ENCODE data around the gene FAM9C.
"Not testable (repeated sequence)": the region's sequence is repeated elsewhere in the genome, so short reads cannot be mapped to it uniquely, and the experiment has no call there.

Gene FAM9C

DNA sequence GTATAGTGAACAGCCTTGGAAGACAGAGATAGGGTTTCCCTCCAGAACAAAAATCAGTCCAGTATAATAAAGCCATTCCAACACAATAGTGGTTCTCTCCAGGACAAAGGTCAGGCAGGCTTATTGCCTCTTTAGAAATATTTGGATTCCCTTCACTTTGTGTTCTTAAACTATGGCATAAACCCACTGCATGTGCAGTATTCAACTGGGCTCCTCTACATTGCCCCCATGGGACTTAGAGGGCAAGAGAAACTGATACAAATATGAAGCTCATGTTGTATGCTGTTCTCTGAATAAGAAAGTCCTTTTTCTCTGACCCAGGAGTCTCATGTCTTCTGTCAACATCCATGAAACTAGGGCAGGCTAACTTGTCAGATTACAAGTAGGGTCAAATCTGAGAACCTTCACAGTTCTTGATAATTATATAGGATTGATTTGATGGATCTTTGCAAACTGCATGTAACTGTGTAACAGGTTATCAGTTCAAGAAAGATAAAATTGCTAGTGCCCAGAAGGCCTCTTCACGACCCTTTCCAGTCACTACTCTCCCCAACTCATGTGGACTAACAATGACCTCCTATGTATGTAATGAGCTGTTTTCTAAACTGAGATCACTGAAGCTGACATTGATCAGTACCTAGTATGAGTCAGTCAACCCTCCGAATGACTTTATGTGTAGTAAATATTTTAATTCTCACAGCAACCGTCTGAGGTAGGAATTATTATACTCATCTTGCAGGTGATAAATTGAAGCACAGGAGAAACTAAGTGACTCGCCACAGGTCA is 31.9 kb upstream of the FAM9C start:
- no peak for DNase-seq (ENCODE audit: low read depth in 3 of 3)

DNA sequence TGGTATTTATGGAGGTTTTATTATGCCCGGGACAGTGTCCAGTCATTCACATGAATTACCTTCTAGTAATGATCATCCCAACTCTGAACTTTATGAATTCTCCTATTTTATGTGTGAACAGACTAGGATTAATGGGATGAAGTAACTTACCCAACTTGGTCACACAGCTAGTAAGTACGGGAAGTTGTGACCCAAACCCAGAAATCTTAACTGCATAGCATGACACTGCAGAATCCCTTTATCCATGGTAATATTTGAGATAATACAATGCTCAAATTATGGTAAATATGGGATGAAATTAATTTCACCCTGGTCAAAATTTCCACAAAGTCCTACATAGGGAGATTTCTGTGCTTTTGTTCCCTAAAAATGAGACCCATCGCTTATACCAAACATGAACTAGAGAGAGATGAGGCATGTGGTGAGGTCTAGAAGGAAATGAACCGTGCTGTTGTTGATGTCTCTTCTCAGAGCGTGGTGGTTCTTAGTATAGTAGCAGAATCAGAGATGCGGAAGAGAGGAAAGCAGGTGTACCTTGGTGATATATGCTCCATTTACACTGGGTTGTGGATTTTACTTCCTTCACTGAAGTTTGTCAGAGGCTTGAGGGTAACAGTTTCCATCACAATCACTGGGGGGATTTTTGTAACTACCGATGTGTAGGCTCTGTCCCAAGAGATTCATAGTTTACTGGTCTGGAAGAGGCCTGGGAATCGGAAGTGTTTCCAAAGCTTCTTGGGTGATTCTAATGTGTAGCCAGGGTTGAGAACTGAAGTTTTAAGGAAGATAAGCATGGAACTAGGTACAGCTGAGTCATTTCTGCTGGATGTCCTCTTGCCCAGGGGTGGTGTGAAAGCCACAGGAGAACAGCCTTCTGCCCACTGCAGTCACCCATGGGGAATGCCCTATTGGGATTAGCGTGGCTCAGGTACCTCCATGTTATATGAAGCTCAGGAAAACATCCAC is 30.2 kb upstream of the FAM9C start:
- no peak for DNase-seq (ENCODE audit: low read depth in 3 of 3)

DNA sequence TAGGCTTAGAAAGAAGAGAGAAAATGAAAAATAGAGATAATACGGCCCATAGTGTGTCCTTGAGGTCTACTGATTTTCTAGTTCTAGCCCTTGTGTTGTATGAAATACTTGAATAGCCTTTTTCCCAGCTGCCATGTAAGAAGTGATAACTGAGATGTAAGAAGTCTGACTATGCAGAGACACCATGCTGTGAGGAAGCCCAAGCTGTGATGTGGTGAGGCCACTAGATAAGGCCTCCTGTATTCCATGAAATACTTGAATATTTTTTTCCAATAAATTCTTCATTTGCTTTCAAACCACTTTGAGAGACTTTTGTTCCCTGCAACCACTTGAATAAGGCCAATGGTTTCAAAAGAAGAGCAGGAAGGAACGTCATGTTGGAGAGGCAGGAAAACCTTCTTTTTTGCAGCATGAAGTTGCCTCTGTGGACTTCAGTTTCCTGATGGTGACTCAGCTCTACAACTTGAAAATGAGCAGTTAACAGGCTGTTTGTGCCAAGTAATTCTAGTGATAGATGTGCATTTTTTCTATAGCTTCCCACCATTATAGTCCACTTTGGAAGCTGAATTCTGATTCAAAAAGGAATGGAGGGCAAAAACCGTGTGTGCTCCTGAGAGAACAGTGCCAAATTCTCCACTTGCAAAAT is 25.5 kb upstream of the FAM9C start:
- no peak for DNase-seq (ENCODE audit: low read depth in 3 of 3)

DNA sequence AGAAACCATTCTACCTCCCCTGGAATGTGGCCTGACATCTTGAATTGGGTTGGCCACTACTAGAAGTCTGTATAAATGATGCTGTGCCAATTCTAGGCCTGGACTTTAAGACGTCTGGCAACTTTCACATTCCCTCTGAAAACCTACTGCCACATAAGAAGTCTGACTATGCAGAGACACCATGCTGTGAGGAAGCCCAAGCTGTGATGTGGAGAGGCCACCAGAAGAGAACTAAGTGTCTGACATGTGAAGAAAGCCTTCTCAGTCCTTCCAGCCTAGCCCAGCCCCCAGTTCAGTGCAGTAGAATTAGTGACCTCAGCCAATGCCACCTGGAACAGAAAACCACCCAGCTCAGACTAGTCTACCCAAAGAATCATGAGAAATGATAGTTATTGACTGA is 24.2 kb upstream of the FAM9C start:
- DNase-seq (ENCODE audit: low read depth in 3 of 3) = no peak

DNA sequence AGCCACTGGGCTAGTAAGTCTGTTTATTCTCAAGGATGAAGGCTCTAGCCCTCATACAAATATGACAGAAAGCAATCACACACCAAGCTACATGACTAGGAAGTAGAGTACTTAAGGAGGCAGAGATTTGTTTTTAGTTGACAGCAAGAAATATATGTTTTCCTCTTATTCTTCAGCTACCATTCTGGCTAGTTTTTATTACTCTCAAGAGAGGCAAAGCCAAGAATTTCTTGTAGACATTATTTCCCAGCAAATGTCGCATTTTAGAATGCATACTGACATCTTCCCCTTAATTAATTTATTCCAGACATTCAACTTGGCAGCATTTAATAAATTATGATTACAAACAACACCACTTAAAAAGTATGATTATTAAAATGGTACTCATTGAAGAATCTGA is 23.4 kb upstream of the FAM9C start:
- no peak for DNase-seq (ENCODE audit: low read depth in 3 of 3)

DNA sequence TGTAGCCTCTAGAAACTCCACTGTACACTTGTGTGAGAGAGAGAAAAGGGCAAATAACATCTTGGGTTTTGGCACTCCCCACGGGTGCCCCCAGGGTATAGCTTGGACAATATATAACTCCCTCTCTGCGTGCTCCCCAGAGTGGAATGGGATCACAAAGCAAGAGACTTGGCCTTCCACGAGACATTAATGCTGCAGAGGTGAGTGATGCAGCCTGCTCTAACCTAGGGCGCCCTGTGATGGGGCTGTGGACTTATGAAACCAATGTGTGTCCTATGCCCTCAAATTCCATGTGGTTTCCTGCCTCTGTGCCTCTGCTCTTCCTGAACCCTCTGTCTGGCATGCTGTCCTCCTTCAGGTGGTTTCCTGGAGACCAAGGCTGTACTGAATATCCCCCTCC is 22.0 kb upstream of the FAM9C start:
- DNase-seq (ENCODE audit: low read depth in 3 of 3) = no peak

DNA sequence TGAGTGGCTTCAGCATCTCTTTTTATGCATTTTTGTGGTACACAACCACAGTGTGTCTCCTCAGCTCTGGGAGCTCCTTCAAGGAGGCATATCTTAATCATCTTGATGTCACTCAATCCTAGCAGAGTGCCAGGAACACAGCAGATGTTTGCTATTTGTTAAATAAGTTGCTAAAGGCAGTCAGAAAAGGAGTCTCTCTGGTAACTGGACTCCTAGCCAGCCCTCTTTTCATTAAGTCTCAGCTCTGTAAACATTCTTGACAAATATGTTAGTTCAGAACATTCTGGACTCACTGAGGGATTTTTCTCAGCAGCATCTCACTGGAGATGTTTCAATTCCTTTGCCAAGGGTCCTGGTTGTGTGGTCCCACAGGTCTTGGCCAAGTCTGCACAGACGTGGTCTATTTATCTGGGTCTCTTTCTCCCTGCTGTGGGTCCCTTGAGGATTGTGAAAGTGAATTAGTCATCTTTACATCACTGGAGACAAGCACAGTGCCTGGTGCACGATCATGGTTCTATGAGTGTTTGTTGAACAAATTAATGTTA is 20.3 kb upstream of the FAM9C start:
- no peak for DNase-seq (ENCODE audit: low read depth in 3 of 3)

DNA sequence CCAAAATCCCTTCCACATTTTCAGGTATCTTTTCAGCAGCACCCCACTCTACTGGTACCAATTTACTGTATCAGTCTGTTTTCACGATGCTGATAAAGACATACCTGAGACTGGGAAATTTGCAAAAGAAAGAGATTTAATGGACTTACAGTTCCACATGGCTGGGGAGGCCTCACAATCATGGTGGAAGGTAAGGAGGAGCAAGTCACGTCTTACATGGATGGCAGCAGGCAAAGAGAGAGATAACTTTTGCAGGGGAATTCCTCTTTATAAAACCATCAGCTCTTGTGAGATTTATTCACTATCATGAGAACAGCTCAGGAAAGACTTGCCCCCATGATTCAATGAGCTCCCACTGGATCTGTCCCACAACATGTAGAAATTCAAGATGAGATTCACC is 18.7 kb upstream of the FAM9C start:
- not testable (repeated sequence) for DNase-seq (ENCODE audit: low read depth in 3 of 3)

DNA sequence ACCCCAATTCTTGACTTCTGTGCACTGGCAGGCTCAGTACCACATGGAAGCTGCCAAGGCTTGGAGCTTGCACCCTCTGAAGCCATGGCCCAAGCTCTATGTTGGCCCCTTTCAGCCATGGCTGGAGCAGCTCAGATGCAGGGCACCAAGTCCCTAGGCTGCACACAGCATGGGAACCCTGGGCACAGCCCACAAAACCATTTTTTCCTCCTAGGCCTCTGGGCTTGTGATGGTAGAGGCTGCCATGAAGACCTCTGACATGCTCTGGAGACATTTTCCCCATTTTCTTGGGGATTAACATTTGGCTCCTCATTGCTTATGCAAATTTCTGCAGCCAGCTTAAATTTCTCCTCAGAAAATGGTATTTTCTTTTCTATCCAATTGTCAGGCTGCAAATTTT is 17.9 kb upstream of the FAM9C start:
- not testable (repeated sequence) for DNase-seq (ENCODE audit: low read depth in 3 of 3)

DNA sequence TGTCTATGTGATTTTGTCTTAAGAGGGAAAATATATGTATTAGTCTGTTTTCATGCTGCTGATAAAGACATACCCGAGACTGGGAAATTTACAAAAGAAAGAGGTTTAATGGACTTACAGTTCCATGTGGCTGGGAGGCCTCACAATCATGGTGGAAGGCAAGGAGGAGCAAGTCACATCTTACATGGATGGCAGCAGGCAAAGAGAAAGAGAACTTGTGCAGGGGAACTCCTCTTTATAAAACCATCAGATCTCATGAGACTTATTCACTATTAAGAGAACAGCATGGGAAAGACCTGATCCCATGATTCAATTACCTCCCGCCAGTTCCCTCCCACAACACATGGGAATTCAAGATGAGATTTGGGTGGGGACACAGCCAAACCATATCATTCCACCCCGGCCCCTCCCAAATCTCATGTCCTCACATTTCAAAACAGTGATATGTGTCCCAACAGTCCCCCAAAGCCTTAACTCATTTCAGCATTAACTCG is 16.8 kb upstream of the FAM9C start:
- DNase-seq (ENCODE audit: low read depth in 3 of 3) = not testable (repeated sequence)

DNA sequence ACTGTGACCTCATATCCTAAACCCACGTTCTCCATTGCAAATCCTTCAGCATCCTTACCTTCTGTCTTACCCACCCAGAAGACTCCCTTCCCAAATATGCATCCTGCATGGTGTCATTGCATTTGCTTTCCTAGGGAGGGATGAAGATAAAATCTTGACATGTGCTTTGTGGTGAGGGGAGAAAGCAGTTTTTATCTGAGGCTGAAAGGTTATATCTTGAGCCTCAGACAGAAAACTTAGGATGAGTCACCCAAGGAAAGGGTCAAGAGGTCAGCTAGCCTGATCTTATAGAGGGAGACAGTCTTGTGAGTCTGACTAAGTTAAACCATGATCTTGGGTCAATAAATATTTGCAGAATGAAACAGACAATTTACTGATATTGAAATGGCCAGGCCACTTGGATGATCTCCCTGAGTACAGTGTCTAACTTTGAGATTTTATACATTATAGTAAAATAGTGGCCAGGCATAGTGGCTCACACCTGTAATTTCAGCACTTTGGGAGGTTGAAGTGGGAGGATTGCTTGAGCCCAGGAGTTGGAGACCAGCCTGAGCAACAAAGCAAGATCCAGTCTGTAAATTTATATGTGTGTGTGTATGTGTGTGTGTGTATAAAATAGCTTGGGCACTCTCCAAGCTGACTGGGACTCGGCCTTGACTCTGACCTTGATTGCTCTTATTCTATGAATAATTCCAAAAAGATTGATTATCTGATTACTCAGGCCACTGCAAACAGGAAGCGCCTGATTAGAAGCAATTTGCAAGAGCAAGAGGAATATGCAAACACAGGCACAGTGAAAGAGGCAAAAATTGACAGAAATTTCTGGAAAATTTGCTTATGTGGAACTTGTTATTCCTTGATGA is 15.4 kb upstream of the FAM9C start:
- no peak for DNase-seq (ENCODE audit: low read depth in 3 of 3)

DNA sequence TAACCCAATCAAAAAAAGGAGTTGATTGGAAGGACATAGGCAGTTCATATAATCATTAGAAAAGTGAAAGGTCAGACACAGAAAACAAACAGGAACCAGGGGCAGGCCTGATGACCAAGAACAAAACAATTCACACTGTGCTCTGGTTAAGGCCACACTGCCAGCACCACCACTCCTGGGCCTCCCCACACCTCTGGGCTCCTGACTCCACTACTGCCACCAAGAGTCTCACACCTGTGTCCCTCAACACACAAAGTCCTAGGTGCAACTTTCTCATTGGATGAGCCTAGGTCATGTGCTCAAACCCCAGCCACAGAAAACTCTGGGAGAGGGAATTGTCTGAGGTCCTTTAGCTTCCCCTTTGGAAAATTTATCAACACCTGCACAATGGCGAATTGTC is 11.1 kb upstream of the FAM9C start:
- DNase-seq (ENCODE audit: low read depth in 3 of 3) = no peak

DNA sequence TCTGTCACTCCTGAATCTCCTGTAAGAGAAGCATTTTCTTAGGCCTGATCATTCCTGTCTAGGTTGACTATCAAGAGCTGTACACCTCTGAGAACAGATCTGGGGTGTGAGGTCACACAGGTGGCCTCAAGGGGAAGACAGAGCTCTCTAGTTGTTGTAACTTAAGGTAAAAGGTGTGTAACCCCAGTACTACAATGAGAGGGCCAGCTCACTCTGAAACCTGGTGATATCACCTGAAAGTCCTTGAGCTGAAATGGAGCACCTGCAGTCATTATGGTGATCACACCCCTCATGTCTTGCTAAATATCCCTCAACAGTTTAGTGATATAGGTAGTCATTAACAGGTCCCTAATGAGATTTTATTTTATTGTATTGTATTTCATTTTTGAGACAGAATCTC is 8.8 kb upstream of the FAM9C start:
- no peak for DNase-seq (ENCODE audit: low read depth in 3 of 3)

DNA sequence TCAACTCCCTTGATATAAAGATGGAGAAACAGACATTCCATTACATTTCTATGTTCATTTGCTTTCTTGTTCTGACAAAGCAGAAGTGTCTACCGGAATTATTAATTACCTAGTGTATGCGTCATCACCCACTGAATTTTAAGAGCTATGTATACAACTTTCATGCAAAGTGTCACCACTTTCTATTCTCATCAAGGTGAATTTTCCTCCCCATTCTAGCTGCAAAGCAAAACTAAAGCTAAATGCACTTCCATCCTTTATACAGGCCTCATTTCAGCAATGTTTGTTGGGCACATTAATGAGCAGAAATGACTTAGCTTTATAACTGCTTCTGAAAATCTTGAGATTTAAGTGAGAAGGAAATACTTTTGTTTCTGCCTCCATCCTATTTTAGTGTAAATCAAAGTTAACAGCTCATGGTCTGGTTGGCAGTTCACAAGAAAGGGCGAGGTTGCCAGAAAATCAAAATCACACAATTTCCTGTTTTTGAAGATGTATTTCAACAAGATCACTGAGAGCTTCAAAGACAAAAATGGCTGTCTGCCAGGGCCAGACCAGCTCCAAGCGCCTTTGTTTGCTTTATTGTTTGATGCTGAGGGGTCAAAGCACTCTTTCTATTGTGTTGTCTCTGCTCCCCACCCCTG is 7.2 kb upstream of the FAM9C start:
- DNase-seq (ENCODE audit: low read depth in 3 of 3) = no peak

DNA sequence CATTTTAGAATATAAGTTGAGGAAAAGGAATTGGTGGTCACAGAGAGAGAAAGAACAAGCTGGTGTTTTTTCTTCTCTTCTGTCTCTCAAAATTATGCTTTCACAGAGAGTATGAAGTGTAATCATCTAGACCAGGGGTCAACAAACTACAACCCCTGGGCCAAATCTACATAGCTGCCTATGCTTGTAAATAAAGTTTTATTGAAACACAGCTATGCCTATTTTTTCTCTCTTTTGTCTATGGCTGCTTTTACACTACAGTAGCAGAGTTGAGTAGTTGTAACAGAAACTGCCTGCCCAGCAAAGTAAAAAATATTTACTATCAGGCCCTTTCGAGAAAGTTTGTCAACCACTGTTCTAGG is 6.7 kb upstream of the FAM9C start:
- DNase-seq (ENCODE audit: low read depth in 3 of 3) = no peak

DNA sequence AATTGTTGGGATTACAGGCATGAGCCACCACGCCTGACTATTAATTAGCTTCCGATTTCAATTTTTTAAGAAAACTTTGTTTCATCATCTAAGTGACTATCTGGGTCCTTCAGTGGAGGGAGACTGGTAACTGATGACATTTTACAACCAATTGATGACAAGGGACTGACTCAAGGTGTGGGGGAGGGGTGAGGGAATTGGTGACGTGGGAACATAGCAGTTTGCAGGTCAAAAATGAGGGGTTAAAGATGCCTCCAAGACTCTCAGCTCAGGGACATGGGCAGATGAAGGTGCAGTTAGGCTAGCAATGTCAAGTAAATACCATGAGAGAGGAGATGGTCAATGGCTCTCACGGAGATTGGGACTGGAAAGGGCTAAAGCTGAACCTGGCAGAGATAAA is 5.7 kb upstream of the FAM9C start:
- peak in 2 of 3 donors; percentile 8 to 33 for DNase-seq (ENCODE audit: low read depth in 3 of 3)

DNA sequence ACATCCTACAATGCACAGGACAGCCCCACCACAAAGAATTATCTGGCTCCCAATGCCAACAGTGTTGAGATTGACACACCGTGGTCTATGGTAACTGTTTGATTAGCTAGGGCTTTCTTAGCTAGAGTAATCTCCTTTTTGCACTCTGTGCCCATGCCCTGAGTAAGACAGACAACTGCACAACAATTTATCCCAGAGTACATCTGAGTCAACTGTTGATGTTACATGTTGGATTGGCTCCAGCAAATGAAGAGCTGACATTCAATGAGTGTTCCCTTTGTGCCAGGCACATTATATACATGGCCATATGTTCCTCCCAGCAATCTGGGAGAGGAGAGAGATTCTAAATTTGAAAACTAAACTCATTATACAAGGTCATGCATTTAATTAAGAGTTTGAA is 3.9 kb upstream of the FAM9C start:
- no peak for DNase-seq (ENCODE audit: low read depth in 3 of 3)

DNA sequence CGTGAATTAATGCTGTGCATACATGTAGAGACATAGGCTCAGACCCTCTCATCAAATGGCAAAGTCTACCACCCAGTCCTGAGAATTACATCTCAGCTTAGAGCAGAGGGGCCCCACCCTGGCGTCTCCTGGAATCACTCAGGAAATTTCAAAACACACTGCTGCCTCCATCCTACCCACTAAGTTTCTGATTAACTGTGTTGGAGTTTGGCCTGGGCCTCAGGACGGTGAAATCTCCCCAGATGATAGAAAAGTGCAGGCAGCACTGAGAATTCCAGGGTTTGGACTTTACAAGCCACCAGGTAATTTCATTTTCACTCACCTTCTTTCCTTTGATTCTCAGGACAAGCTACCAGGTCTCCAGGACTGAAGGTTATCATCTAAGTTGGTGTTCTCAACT is 3.3 kb upstream of the FAM9C start:
- DNase-seq (ENCODE audit: low read depth in 3 of 3) = no peak

DNA sequence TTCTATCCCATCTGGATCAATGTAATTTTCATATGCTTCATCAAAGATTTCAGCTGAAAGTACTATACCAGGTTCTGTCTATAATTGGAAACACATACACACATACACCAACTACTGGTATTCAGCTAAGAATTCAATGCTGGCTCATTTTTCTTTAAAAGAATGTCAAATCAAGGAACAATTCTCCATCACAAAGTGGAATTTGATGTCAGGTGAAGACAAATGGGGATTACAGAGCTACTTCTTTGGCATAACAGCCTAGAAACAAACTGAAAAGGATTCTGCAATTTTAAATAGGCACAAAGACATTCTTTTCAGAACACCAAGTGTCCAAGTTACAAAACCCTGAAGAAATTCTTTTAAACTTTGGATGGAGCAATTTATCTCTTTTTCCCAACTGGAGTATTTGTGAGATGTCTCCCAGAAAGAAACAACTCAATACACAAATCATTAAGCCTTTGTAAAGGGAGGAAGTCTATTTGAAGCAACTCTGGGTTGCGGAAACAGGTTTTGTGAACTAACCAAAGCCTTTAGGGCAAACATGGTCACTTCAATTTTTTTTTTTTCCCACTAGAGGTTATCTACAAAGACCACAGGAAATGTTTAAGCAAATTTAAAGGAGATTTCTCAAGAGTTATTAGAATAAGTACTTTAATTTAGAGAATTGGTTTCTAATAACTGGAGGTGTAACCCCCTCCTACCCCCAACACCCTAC is 1.9 kb upstream of the FAM9C start:
- DNase-seq (ENCODE audit: low read depth in 3 of 3) = no peak

DNA sequence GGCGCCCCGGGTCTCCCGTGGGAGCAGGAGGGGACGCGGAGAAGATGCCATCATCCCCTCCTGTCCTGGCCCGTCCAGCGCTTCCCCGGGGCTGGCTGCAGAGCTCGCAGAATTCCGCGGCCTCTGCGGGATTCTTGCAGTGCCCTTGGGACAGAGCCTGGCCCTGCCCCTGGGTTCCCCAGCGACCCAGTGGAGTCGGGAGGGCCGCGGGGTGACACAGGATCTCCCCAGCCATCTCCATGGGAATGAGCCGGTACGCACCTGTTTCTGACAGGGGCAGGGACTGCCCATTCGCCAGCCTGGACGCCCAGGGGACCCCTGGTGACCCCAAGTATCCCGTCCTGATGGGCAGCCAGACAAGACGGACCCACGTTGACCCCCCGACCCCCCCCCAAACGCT is 482 bp downstream of the FAM9C start:
- no peak for DNase-seq (ENCODE audit: low read depth in 3 of 3)

Data from stimulated activated CD4-positive, alpha-beta T cell treated with anti-CD3 and anti-CD28 coated beads, TNF-alpha, amount 100 ng/mL, for 48 hours (primary cell).